Thymus (tissue), 11 donors: ENCODE data around the gene RUSC1. TPM values are rescaled to one million over a fixed set of nuclear protein-coding genes. Genes with fewer than 3 reads are reported as not detected.

Experiments
- DNase-seq, 9 donors: peaks; one replicate each; pipeline ENCODE4 v3.0.0-alpha.2; 2013; ENCODE audit warnings: low spot score in 9 of 9, low read depth in 6 of 9, missing footprints in 1 of 9
- H3K27ac ChIP-seq, 2 donors: one replicate each; pipeline ENCODE4 v1.5.1; 2013; ENCODE audit warnings: control low read depth in 1 of 2, low read depth in 1 of 2, low read length in 1 of 2, mild to moderate bottlenecking in 1 of 2, moderate library complexity in 1 of 2
- H3K27me3 ChIP-seq, 2 donors: one replicate each; pipeline ENCODE4 v1.5.1; 2013; ENCODE audit warnings: low read length in 1 of 2; ENCODE audit not compliant: control insufficient read depth in 2 of 2, insufficient read depth in 1 of 2
- H3K36me3 ChIP-seq, 2 donors: one replicate each; pipeline ENCODE4 v1.5.1; 2013; ENCODE audit warnings: low read length in 1 of 2, mild to moderate bottlenecking in 1 of 2, moderate library complexity in 1 of 2; ENCODE audit not compliant: control insufficient read depth in 2 of 2, insufficient read depth in 2 of 2
- H3K4me1 ChIP-seq, 2 donors: one replicate each; pipeline ENCODE4 v1.5.1; 2013; ENCODE audit warnings: low read length in 2 of 2; ENCODE audit not compliant: control insufficient read depth in 2 of 2, insufficient read depth in 2 of 2
- H3K4me3 ChIP-seq, 2 donors: one replicate each; pipeline ENCODE4 v1.5.1; 2013; ENCODE audit warnings: low read length in 2 of 2, control low read depth in 1 of 2, mild to moderate bottlenecking in 1 of 2
- H3K9me3 ChIP-seq, 2 donors: one replicate each; pipeline ENCODE4 v1.5.1; 2013; ENCODE audit warnings: low read length in 1 of 2, mild to moderate bottlenecking in 1 of 2; ENCODE audit not compliant: control insufficient read depth in 2 of 2, insufficient read depth in 1 of 2
- WGBS: extraction: QIAGEN DNeasy Blood & Tissue Kit; methylation state at CpG from one replicate; pipeline ENCODE4 v1.1.7; 2013; 5-methylcytosine and 5-hydroxymethylcytosine counted together
- polyA plus RNA-seq: library from polyadenylated mRNA; stranded (reverse); fragments of 200-250 nt; gene quantifications from one replicate; pipeline ENCODE4 v1.2.3, GENCODE V29; 2013
- total RNA-seq: library from RNA; stranded (reverse); fragments of 120-200 nt; gene quantifications from one replicate; pipeline ENCODE4 v1.2.4, GENCODE V29; 2013
- donor health status: healthy.

The RUSC1 gene
- total and polyA plus RNA-seq, 2 donors = 7.5 to 18.0 TPM

DNA sequence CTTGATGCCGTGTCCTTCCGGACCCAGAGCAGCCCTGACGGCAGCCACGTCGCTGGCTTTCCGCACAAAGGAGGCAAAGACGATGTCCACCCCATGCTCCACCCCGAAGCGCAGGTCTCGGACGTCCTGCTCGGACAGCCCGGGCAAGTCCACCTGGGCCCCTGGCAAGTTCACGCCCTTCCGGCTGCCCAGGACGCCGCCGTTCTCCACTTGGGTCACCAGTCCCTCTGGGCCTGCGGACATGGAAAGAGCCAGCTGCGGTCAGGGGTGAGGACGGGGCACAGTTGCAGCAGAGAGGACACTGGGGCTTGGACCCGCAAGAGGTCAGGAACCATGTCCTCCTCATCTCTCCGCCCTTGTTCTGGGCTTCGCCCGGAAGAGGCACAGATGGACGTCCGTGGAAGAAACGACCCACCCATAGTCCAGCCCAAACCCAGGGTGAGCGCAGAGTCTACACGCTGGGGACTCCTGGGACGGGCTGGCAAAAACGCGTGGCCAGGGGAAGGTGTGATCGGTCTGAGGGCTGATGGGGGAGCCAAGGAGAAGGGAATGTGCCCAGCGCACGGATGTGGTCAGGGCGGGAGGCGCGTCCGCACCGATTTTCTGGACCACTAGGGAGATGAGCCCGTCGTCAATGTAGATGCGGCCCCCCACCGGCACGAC lies 26.0 kb upstream of the RUSC1 start:
- Histone ChIP-seq H3K27ac (no peak overlapping the region), H3K27me3 (peaks cover 27 to 60% of the 10 kb centered on the region in 2 donors), H3K9me3 (peaks cover 0 to 7% of the 10 kb centered on the region in 2 donors), H3K4me1 (peaks cover 0 to 2% of the 10 kb centered on the region in 2 donors), H3K4me3 (no peak overlapping the region), H3K36me3 (no peaks in the 10 kb centered on the region)
- no peak for DNase-seq
- WGBS = 41% methylated on average over 46 of the region's 46 CpGs

DNA sequence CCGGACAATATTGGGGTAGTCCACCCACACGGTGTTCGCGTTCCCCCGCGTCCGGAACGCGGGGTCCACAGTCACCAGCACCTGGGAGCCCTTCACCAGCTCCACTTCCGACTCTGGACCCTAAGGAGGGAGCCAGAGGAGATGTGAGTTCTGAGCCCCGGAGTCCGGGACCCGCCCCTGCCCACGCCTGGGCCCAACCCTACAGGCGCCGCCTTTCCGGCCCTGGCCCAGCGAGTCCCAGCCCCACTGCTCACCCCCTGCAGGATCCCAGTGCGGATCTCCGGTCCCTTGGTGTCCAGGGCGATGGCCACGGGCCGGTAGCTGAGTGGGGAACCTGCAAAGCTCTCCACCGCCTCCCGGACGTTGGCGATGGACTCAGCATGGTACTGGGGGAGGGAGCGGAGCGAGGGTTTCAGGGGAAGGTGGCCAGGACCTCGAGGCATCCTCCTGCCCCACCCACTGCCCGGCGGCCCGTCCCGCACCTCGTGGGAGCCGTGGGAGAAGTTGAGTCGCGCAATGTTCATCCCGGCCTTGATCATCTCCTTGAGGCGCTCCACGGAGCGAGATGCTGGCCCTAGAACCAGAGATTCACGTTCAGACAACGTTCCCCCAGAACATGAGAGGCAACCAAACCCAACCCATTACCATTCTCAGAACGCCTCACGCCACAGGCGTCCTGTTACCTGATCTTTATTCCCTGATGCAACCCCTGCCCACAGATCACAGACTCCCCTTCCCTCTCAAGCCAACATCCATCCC lies 25.3 kb upstream of the RUSC1 start:
- H3K27ac ChIP-seq = no peak overlapping the region
- 29% methylated on average over 47 of the region's 47 CpGs for WGBS
- H3K4me3 ChIP-seq = no peak overlapping the region
- H3K9me3 ChIP-seq = peaks cover 0 to 7% of the 10 kb centered on the region in 2 donors
- no peaks in the 10 kb centered on the region for H3K36me3 ChIP-seq
- peaks cover 27 to 62% of the 10 kb centered on the region in 2 donors for H3K27me3 ChIP-seq
- H3K4me1 ChIP-seq = peaks cover 0 to 2% of the 10 kb centered on the region in 2 donors
- DNase-seq = no peak

DNA sequence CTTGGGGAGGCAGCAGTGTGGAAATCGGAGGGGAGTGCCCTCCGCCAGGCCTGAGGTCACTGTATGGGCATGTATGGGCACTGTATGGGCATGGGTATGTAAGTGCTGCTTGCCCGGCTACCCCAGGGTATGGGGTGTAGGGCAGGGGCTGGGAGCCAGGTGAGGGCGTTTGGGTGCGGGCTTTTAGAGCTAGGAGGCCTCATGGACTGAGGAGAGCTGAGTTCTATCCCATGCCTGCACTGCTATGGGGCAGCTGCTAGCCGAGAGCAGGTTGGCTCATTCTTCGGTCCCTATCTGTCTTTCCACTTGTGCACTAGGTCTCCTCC lies 24.8 kb upstream of the RUSC1 start:
- H3K9me3 ChIP-seq = peaks cover 0 to 7% of the 10 kb centered on the region in 2 donors
- peaks cover 0 to 2% of the 10 kb centered on the region in 2 donors for H3K4me1 ChIP-seq
- no peak overlapping the region for H3K4me3 ChIP-seq
- DNase-seq = no peak
- no peak overlapping the region for H3K27ac ChIP-seq
- WGBS = 95% methylated on average over 7 of the region's 7 CpGs
- H3K36me3 ChIP-seq = no peaks in the 10 kb centered on the region
- H3K27me3 ChIP-seq = peaks cover 27 to 62% of the 10 kb centered on the region in 2 donors

DNA sequence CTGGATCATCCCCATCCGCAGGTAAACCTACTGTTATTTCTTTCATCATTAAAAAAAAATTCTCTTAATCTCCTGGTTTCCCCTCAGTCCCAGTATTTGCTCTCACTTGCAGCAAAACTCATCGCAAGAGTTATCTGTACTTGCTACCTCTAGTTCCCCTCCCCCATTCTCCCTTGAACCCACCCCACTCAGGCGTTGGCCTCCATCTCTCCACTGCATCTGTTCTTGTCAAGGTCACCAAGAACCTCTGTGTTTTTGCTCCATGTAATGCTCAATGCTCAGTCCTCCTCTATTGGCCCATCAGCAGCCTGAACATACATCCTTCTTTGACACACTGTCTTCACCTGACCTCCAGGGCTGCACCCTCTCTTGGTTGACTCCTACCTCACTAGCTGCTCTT lies 24.0 kb upstream of the RUSC1 start:
- DNase-seq = no peak
- H3K4me1 ChIP-seq = peaks cover 0 to 2% of the 10 kb centered on the region in 2 donors
- H3K9me3 ChIP-seq = peaks cover 0 to 7% of the 10 kb centered on the region in 2 donors
- no peak overlapping the region for H3K27ac ChIP-seq
- WGBS = 82% methylated on average over 3 of the region's 3 CpGs
- peaks cover 27 to 58% of the 10 kb centered on the region in 2 donors for H3K27me3 ChIP-seq
- no peaks in the 10 kb centered on the region for H3K36me3 ChIP-seq
- no peak overlapping the region for H3K4me3 ChIP-seq

DNA sequence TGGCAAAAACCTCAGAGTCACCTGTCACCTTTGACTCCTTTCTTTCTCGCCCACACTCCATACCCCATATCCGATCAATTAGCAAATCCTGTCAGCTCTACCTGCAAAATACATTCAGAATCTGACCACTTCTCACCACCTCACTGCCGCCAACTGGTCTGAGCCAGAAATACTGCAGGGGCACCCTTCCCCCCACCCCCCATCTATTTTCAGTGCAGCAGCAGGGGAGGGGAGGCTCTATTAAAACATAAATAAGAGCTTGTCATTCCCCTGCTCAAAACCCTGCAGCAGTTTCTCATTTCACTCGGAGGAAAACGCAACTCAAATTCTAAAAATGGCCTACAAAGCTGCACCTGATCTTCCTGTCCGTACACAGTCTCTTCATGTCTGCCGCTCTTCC lies 23.3 kb upstream of the RUSC1 start:
- 73% methylated on average over 7 of the region's 7 CpGs for WGBS
- peaks cover 27 to 53% of the 10 kb centered on the region in 2 donors for H3K27me3 ChIP-seq
- no peaks in the 10 kb centered on the region for H3K36me3 ChIP-seq
- H3K9me3 ChIP-seq = peaks cover 0 to 7% of the 10 kb centered on the region in 2 donors
- DNase-seq = no peak
- peaks cover 0 to 2% of the 10 kb centered on the region in 2 donors for H3K4me1 ChIP-seq
- no peak overlapping the region for H3K27ac ChIP-seq
- H3K4me3 ChIP-seq = no peak overlapping the region

DNA sequence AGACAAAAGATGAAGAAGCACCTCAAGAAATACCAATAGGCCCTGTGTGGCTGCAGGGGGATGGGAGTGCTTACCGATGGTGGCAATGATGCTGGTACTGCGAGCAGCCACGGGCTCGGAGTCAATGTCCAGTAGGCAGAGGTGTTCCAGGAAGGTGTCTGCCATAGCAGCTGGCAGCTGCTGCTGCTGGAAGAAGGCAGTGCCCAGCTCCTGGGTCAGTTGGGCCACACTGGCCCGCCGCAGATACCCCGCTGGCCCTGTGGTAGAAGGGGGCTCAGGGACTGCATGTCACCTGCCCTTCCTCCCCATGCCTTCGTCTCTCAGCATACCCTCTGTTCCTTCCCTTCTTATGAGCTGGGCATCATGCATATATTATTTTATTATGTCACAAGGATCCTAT lies 20.7 kb upstream of the RUSC1 start:
- H3K9me3 ChIP-seq = peaks cover 0 to 10% of the 10 kb centered on the region in 2 donors
- H3K27me3 ChIP-seq = peaks cover 13 to 27% of the 10 kb centered on the region in 2 donors
- H3K4me3 ChIP-seq = no peak overlapping the region
- no peaks in the 10 kb centered on the region for H3K36me3 ChIP-seq
- 97% methylated on average over 8 of the region's 8 CpGs for WGBS
- H3K4me1 ChIP-seq = peaks cover 0 to under 1% of the 10 kb centered on the region in 2 donors
- no peak for DNase-seq
- H3K27ac ChIP-seq = no peak overlapping the region

DNA sequence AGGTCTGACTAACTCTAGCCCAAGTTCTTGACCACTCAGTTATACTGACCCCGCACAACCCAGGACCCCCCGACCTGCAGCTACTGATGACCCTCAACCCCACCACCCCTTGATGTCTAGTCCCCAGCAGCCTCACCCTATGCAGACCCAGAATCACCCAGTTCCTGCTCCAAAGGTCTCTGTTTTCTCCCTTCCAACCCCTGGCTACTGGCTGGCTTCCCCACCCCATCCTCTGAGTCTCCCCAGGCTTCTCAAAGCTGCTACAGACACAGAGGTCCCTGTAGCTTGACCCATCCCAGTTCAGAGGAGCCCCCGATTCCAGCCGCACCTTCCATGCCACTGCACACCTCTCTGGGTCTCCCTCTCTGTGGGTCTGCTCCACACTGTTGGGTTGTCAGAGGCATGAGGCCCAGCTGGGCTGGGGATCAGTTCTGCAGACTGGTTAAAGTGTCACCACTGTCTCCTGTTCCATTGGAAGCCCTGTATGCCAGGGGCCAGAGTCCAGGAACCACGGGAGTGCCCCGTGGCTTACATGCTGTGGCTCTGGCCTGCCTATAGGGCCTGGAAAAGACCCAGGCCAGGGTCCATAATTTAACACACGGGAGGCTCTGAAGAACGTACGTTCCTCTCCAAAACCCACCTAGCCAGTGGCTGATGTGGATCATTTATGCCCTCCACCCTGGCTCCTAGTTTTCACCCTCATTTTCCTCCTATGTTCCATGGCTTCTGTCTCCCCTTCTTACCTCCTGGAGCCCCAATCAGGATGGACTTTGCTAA lies 20.0 kb upstream of the RUSC1 start:
- no peak overlapping the region for H3K27ac ChIP-seq

DNA sequence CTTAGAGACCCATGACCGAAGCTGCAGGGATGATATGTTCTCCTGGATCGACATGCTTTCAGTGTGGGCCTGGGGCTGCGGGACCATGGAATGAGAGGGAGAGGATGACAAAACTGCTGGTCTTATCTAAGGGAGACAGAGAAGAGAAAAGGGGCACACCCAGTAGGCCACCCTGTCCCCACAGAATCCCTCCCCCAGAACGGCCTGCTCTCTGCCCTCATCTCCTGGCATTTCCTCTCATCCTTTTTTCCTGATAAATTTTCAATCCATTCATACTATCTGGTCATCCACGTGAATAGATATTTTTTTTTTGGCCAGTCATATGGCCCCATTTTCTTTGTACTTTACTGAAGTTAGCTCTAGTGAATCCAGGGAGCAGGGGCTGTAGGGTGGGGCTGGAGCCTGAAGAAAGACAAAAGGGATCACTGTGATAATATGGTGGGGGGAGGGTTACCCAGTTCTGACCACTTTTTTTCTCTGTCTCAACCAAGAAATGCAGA lies 19.3 kb upstream of the RUSC1 start, which contains the start of gene PKLR:
Gene PKLR, minus strand, starts transcription at position 97 of the 500 bp plus-strand sequence. Its CDS starts 43 bp downstream, at position 54.
- H3K27me3 ChIP-seq = peaks cover 3 to 13% of the 10 kb centered on the region in 2 donors
- H3K4me3 ChIP-seq = no peak within 1 kb of the TSS
- no peaks in the 10 kb centered on the region for H3K36me3 ChIP-seq
- H3K4me1 ChIP-seq = no peaks in the 10 kb centered on the region
- WGBS = 98% methylated on average over 5 of the region's 5 CpGs
- no peak within 1 kb of the TSS for H3K27ac ChIP-seq
- H3K9me3 ChIP-seq = peaks cover 0 to 4% of the 10 kb centered on the region in 2 donors
- no peak for DNase-seq

More for the DNA sequence above, 20.0 kb upstream of the RUSC1 start:
- 95% methylated on average over 9 of the region's 9 CpGs for WGBS
- DNase-seq = no peak
- H3K4me3 ChIP-seq = no peak overlapping the region
- no peaks in the 10 kb centered on the region for H3K36me3 ChIP-seq
- H3K27me3 ChIP-seq = peaks cover 6 to 20% of the 10 kb centered on the region in 2 donors
- H3K9me3 ChIP-seq = peaks cover 0 to 8% of the 10 kb centered on the region in 2 donors
- H3K4me1 ChIP-seq = no peaks in the 10 kb centered on the region
